IPS-18a (cell line): Measurements from ENCODE around the gene BACE1.
"Not testable (repeated sequence)": the region's sequence is repeated elsewhere in the genome, so short reads cannot be mapped to it uniquely, and the experiment has no call there.

Experiments used
- H3K27ac ChIP-seq: one replicate; pipeline ENCODE4 v1.5.1; 2013; ENCODE audit warnings: low read length
- H3K27me3 ChIP-seq: one replicate; pipeline ENCODE4 v1.6.1; 2013; ENCODE audit warnings: mild to moderate bottlenecking, low read length; ENCODE audit not compliant: control insufficient read depth, insufficient read depth
- H3K36me3 ChIP-seq: one replicate; pipeline ENCODE4 v1.6.1; 2013; ENCODE audit warnings: low read depth, low read length; ENCODE audit not compliant: control insufficient read depth
- H3K4me1 ChIP-seq: one replicate; pipeline ENCODE4 v1.6.1; 2013; ENCODE audit warnings: low read depth, low read length; ENCODE audit not compliant: control insufficient read depth
- H3K4me3 ChIP-seq: one replicate; pipeline ENCODE4 v1.5.1; 2013; ENCODE audit warnings: low read length
- H3K9ac ChIP-seq: one replicate; pipeline ENCODE4 v1.6.1; 2013; ENCODE audit warnings: mild to moderate bottlenecking, low read length, moderate library complexity
- H3K9me3 ChIP-seq: one replicate; pipeline ENCODE4 v1.6.1; 2013; ENCODE audit warnings: low read depth, low read length; ENCODE audit not compliant: control insufficient read depth

BACE1 gene

GRCh38 chr11:117289795-117290194 lies 26.3 kb downstream of the BACE1 start:
- H3K36me3 ChIP-seq = peaks cover 33% of the 10 kb centered on the region
- H3K4me3 ChIP-seq = no peak overlapping the region
- H3K9me3 ChIP-seq = no peaks in the 10 kb centered on the region
- no peak overlapping the region for H3K27ac ChIP-seq
- H3K9ac ChIP-seq = no peak overlapping the region
- H3K27me3 ChIP-seq = no peaks in the 10 kb centered on the region
- H3K4me1 ChIP-seq = no peaks in the 10 kb centered on the region

- Histone ChIP-seq H3K9me3 (no peaks in the 10 kb centered on the region), H3K4me3 (no peak overlapping the region), H3K4me1 (no peaks in the 10 kb centered on the region), H3K36me3 (peaks cover 46% of the 10 kb centered on the region), H3K9ac (no peak overlapping the region), H3K27ac (no peak overlapping the region), H3K27me3 (no peaks in the 10 kb centered on the region)
These were observed 28.4 kb downstream of the BACE1 start for GRCh38 chr11:117287668-117288067.

GRCh38 chr11:117286588-117286987 lies 29.5 kb downstream of the BACE1 start:
- Histone ChIP-seq H3K27ac (no peak overlapping the region), H3K36me3 (peaks cover 57% of the 10 kb centered on the region), H3K9me3 (no peaks in the 10 kb centered on the region), H3K4me3 (no peak overlapping the region), H3K9ac (no peak overlapping the region), H3K27me3 (no peaks in the 10 kb centered on the region), H3K4me1 (no peaks in the 10 kb centered on the region)

GRCh38 chr11:117284053-117284452 lies 32.0 kb downstream of the BACE1 start:
- H3K36me3 ChIP-seq = peaks cover 63% of the 10 kb centered on the region
- no peaks in the 10 kb centered on the region for H3K4me1 ChIP-seq
- no peak overlapping the region for H3K4me3 ChIP-seq
- no peaks in the 10 kb centered on the region for H3K27me3 ChIP-seq
- no peaks in the 10 kb centered on the region for H3K9me3 ChIP-seq
- no peak overlapping the region for H3K27ac ChIP-seq
- H3K9ac ChIP-seq = no peak overlapping the region

- H3K27ac ChIP-seq = no peak overlapping the region
- H3K27me3 ChIP-seq = no peaks in the 10 kb centered on the region
- no peak overlapping the region for H3K9ac ChIP-seq
- no peaks in the 10 kb centered on the region for H3K9me3 ChIP-seq
- H3K4me1 ChIP-seq = no peaks in the 10 kb centered on the region
- no peak overlapping the region for H3K4me3 ChIP-seq
- peaks cover 53% of the 10 kb centered on the region for H3K36me3 ChIP-seq
These were observed 33.1 kb downstream of the BACE1 start for GRCh38 chr11:117282956-117283355.

GRCh38 chr11:117281869-117282268 lies 34.2 kb downstream of the BACE1 start:
- Histone ChIP-seq H3K27me3 (no peaks in the 10 kb centered on the region), H3K4me3 (no peak overlapping the region), H3K27ac (no peak overlapping the region), H3K4me1 (no peaks in the 10 kb centered on the region), H3K36me3 (peaks cover 51% of the 10 kb centered on the region), H3K9me3 (no peaks in the 10 kb centered on the region), H3K9ac (no peak overlapping the region)

GRCh38 chr11:117281159-117281558 lies 34.9 kb downstream of the BACE1 start:
- no peak overlapping the region for H3K9ac ChIP-seq

GRCh38 chr11:117279711-117280376 lies 36.2 kb downstream of the BACE1 start:
- Histone ChIP-seq H3K9me3 (no peaks in the 10 kb centered on the region), H3K9ac (no peak overlapping the region), H3K4me1 (no peaks in the 10 kb centered on the region), H3K4me3 (no peak overlapping the region), H3K36me3 (peaks cover 39% of the 10 kb centered on the region), H3K27ac (no peak overlapping the region), H3K27me3 (no peaks in the 10 kb centered on the region)

More at GRCh38 chr11:117281159-117281558, 34.9 kb downstream of the BACE1 start:
- Histone ChIP-seq H3K9me3 (no peaks in the 10 kb centered on the region), H3K27me3 (no peaks in the 10 kb centered on the region), H3K4me3 (no peak overlapping the region), H3K27ac (no peak overlapping the region), H3K4me1 (no peaks in the 10 kb centered on the region), H3K36me3 (peaks cover 51% of the 10 kb centered on the region)

GRCh38 chr11:117278347-117278746 lies 37.7 kb downstream of the BACE1 start:
- no peaks in the 10 kb centered on the region for H3K9me3 ChIP-seq
- no peak overlapping the region for H3K4me3 ChIP-seq
- no peak overlapping the region for H3K27ac ChIP-seq
- H3K27me3 ChIP-seq = no peaks in the 10 kb centered on the region
- no peaks in the 10 kb centered on the region for H3K4me1 ChIP-seq
- peaks cover 30% of the 10 kb centered on the region for H3K36me3 ChIP-seq
- no peak overlapping the region for H3K9ac ChIP-seq

GRCh38 chr11:117273550-117274289 lies 42.3 kb downstream of the BACE1 start:
- Histone ChIP-seq H3K9me3 (no peaks in the 10 kb centered on the region), H3K4me1 (no peaks in the 10 kb centered on the region), H3K36me3 (no peaks in the 10 kb centered on the region), H3K27ac (no peak overlapping the region), H3K4me3 (no peak overlapping the region), H3K27me3 (no peaks in the 10 kb centered on the region), H3K9ac (no peak overlapping the region)

GRCh38 chr11:117272175-117272574 lies 43.9 kb downstream of the BACE1 start:
- H3K9ac ChIP-seq, H3K36me3 ChIP-seq, H3K4me3 ChIP-seq, H3K9me3 ChIP-seq, H3K27ac ChIP-seq, H3K4me1 ChIP-seq, H3K27me3 ChIP-seq: not testable (repeated sequence)

GRCh38 chr11:117271208-117271607 lies 44.8 kb downstream of the BACE1 start:
- H3K4me3 ChIP-seq = no peak overlapping the region
- H3K27me3 ChIP-seq = no peaks in the 10 kb centered on the region
- no peak overlapping the region for H3K9ac ChIP-seq
- no peaks in the 10 kb centered on the region for H3K9me3 ChIP-seq
- peaks cover 5% of the 10 kb centered on the region for H3K4me1 ChIP-seq
- H3K36me3 ChIP-seq = no peaks in the 10 kb centered on the region
- H3K27ac ChIP-seq = no peak overlapping the region
